HCT116 (cell line): Measurements from ENCODE around the gene HOXA11.

Experiments
- EZH2phosphoT487 ChIP-seq: fragments of 200-600 bp; IDR thresholded peaks from 2 replicates; pipeline ENCODE4 v1.6.1; 2018; ENCODE audit warnings: antibody characterized with exemption, borderline replicate concordance
- MAX ChIP-seq: IDR thresholded peaks from 2 replicates; pipeline ENCODE4 v1.6.1; 2012
- POLR2A ChIP-seq: IDR thresholded peaks from 2 replicates; pipeline ENCODE4 v1.7.0; 2011; ENCODE audit warnings: borderline replicate concordance; ENCODE audit not compliant: insufficient read depth, insufficient read length; ENCODE audit errors: extremely low read depth
- POLR2AphosphoS5 ChIP-seq: IDR thresholded peaks from 2 replicates; pipeline ENCODE4 v1.6.1; 2011; ENCODE audit warnings: mild to moderate bottlenecking, low read depth, low read length, moderate library complexity
- RAD21 ChIP-seq: IDR thresholded peaks from 2 replicates; pipeline ENCODE4 v1.6.1; 2012; ENCODE audit warnings: low read depth, mild to moderate bottlenecking
- SIN3A ChIP-seq: IDR thresholded peaks from 2 replicates; pipeline ENCODE4 v1.6.1; 2012; ENCODE audit warnings: low read depth
- SP1 ChIP-seq: IDR thresholded peaks from 2 replicates; pipeline ENCODE4 v1.6.1; 2012; ENCODE audit warnings: low read depth
- TCF7L2 ChIP-seq: IDR thresholded peaks from 2 replicates; pipeline ENCODE4 v1.7.0; 2011; ENCODE audit warnings: borderline replicate concordance, inconsistent platforms; ENCODE audit not compliant: insufficient read depth, insufficient read length; ENCODE audit errors: extremely low read depth
- YY1 ChIP-seq: IDR thresholded peaks from 2 replicates; pipeline ENCODE4 v1.6.1; 2011; ENCODE audit warnings: low read length, low read depth, moderate library complexity, mild to moderate bottlenecking; ENCODE audit not compliant: insufficient replicate concordance; ENCODE audit errors: extremely low read depth
- ZFX ChIP-seq: fragments of 450-650 bp; IDR thresholded peaks from 2 replicates; pipeline ENCODE4 v1.6.1; 2017
- TF ChIP-seq, protein P1 (sequence below), 3 experiments: fragments of 200-600 bp in 1 of 3; sonication (generic) in 1 of 3; IDR thresholded peaks in 2 of 3; conservative IDR thresholded peaks in 1 of 3; 2 replicates each; pipeline ENCODE4 v1.5.1; 2012 to 2017; ENCODE audit warnings: low read depth in 2 of 3, low read length in 2 of 3, antibody characterized with exemption in 1 of 3, borderline replicate concordance in 1 of 3, control low read depth in 1 of 3, mild to moderate bottlenecking in 1 of 3, mixed read lengths in 1 of 3, mixed run types in 1 of 3, moderate library complexity in 1 of 3; ENCODE audit not compliant: insufficient read depth in 1 of 3

DNA sequence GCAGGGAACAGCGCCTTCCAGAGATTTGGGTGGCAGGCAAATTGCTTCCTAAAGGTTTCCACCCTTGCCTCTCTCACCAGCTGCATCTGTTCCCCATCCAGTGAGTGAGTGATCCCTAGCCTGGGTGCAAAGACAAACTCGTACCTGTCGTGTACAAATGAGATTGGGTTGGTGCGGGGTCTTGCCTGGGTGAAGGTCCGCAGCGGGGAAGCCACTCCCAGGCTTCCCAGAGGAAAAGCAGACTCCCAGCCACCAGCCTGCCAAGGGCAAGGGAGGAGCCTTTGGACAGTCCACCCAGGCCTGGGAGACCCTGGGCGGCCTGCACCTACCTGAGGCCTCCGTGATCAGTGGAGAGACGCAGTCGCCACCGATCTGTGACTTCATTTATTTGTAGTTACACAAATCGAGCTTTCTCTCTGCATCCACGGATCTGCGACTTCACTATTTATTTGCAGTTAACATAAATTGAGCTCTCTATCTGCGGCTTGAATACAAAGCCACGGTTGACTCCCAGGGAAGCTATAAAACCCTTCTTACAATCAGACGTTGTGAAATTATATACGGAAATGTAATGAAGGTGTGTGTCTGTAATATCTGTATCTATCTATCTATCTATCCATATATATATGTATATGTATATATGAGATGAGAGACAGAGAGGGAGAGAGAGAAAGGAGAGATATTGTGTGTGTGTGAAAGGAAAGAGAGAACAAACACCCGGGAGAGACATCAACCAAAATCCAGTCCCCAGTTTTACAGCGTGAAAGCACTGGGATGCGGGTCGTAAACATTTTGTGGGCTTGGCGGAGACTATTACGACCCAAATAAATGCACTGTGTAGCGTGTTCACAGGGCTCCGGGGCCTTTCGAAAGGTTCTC is 25.5 kb downstream of the HOXA11 start:
- TF ChIP-seq SP1 (no peak), POLR2A (no peak), RAD21 (no peak), SIN3A (no peak), ZFX (no peak), EZH2phosphoT487 (no peak), TCF7L2 (no peak), YY1 (no peak), POLR2AphosphoS5 (no peak), MAX (no peak)
- TF ChIP-seq, protein P1, sequence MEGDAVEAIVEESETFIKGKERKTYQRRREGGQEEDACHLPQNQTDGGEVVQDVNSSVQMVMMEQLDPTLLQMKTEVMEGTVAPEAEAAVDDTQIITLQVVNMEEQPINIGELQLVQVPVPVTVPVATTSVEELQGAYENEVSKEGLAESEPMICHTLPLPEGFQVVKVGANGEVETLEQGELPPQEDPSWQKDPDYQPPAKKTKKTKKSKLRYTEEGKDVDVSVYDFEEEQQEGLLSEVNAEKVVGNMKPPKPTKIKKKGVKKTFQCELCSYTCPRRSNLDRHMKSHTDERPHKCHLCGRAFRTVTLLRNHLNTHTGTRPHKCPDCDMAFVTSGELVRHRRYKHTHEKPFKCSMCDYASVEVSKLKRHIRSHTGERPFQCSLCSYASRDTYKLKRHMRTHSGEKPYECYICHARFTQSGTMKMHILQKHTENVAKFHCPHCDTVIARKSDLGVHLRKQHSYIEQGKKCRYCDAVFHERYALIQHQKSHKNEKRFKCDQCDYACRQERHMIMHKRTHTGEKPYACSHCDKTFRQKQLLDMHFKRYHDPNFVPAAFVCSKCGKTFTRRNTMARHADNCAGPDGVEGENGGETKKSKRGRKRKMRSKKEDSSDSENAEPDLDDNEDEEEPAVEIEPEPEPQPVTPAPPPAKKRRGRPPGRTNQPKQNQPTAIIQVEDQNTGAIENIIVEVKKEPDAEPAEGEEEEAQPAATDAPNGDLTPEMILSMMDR (IDR thresholded peaks at IDR 0.05 in 2 of 3, conservative IDR thresholded peaks at IDR 0.05 in 1 of 3; ENCODE audit: borderline replicate concordance in 1 of 3, insufficient read depth in 1 of 3, low read depth in 2 of 3, low read length in 2 of 3), result no peak
